K562 (cell line): ENCODE measurements around the gene NTRK1.

ENCODE experiments used
- MXI1 ChIP-seq: IDR thresholded peaks from 2 replicates; pipeline ENCODE4 v1.6.1; 2011; ENCODE audit warnings: low read depth, mild to moderate bottlenecking, improper control_type of control experiment, low read length
- PML ChIP-seq: IDR thresholded peaks from 2 replicates; pipeline ENCODE4 v1.6.1; 2012; ENCODE audit warnings: low read length, inconsistent platforms
- POLR2A ChIP-seq: fragments of 450-650 bp; conservative IDR thresholded peaks from 2 replicates; pipeline ENCODE4 v1.6.1; 2016
- RNF2 ChIP-seq: sonication (generic); IDR thresholded peaks from 2 replicates; pipeline ENCODE4 v1.6.1; 2016
- SAFB2 ChIP-seq: fragments of 200-400 bp; formaldehyde crosslinking; IDR thresholded peaks from 2 replicates; pipeline ENCODE4 v1.6.1; 2018; ENCODE audit warnings: borderline replicate concordance, low read length, low read depth, moderate library complexity; ENCODE audit not compliant: severe bottlenecking
- ZNF766 ChIP-seq: fragments of 200-800 bp; sonication (Bioruptor generic); conservative IDR thresholded peaks from 2 replicates; pipeline ENCODE4 v1.6.1; 2016; ENCODE audit warnings: missing genetic modification characterization, missing compliant biosample characterization
- TF ChIP-seq, protein P1 (sequence below), 3 experiments: IDR thresholded peaks in 2 of 3; conservative IDR thresholded peaks in 1 of 3; 2 replicates each; pipeline ENCODE4 v1.5.1; 2011 to 2012; ENCODE audit warnings: low read length in 3 of 3, mild to moderate bottlenecking in 3 of 3, control low read depth in 2 of 3, improper control_type of control experiment in 1 of 3, inconsistent platforms in 1 of 3, low read depth in 1 of 3, mixed read lengths in 1 of 3, moderate library complexity in 1 of 3; ENCODE audit not compliant: insufficient read depth in 2 of 3

DNA sequence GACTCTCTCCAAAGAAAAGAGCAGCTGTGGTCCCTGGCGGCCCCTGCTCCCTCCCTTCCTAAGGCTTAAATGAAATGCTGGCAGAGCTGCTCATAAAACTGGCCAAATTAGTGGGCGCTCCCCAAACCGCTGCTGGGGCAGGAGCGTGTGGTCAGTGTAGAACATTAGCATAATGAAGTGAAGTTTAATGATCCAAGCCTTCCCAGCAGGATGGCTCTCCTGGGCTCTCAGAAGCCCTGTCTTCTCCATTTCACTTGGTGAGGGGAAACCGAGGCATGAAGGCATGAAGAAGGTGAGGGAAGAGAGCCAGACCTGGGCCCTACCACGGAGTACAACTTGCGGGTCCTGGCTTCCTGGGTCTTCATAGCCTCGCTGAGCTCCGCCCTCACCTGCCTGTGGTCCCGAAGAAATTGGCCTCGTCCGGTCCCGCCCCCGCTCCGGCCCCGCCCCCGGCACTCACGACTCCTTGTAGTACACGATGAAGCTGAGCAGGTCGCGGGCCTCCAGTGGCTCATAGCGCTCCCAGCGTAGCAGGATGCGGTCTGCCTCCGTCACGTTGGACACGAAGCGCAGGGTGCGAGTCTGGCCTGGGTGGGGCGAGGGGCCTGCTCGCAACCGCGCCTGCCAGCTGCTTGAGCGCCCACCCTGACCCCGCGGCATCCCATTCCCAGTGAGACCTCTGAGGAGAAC is 12.1 kb upstream of the NTRK1 start:
- TF ChIP-seq, protein P1, sequence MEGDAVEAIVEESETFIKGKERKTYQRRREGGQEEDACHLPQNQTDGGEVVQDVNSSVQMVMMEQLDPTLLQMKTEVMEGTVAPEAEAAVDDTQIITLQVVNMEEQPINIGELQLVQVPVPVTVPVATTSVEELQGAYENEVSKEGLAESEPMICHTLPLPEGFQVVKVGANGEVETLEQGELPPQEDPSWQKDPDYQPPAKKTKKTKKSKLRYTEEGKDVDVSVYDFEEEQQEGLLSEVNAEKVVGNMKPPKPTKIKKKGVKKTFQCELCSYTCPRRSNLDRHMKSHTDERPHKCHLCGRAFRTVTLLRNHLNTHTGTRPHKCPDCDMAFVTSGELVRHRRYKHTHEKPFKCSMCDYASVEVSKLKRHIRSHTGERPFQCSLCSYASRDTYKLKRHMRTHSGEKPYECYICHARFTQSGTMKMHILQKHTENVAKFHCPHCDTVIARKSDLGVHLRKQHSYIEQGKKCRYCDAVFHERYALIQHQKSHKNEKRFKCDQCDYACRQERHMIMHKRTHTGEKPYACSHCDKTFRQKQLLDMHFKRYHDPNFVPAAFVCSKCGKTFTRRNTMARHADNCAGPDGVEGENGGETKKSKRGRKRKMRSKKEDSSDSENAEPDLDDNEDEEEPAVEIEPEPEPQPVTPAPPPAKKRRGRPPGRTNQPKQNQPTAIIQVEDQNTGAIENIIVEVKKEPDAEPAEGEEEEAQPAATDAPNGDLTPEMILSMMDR (IDR thresholded peaks at IDR 0.05 in 2 of 3, conservative IDR thresholded peaks at IDR 0.05 in 1 of 3; ENCODE audit: insufficient read depth in 2 of 3, low read depth in 1 of 3, low read length in 3 of 3) = no peak
- no peak for TF ChIP-seq MXI1
- no peak for TF ChIP-seq POLR2A
- no peak for TF ChIP-seq PML
- TF ChIP-seq RNF2 = no peak
- no peak for TF ChIP-seq SAFB2
- TF ChIP-seq ZNF766 (CRISPR knock-in tag) = no peak
